Mesenchymal stem cell (in vitro differentiated cells and primary cell): Measurements from ENCODE around the gene GJD3.

Source experiments
- DNase-seq: peaks from one replicate; pipeline ENCODE4 v3.0.0-alpha.2; 2013
- H2AFZ ChIP-seq: one replicate; pipeline ENCODE4 v1.6.1; 2013; ENCODE audit warnings: low read depth, mild to moderate bottlenecking, control low read depth, inconsistent platforms, low read length, moderate library complexity
- H2AK5ac ChIP-seq: 2 replicates; pipeline ENCODE4 v1.6.1; 2013; ENCODE audit warnings: low read length, moderate library complexity, mild to moderate bottlenecking, inconsistent platforms; ENCODE audit not compliant: severe bottlenecking
- H2BK120ac ChIP-seq: one replicate; pipeline ENCODE4 v1.6.1; 2013; ENCODE audit warnings: low read depth, mild to moderate bottlenecking, inconsistent platforms, low read length, moderate library complexity
- H2BK12ac ChIP-seq, 2 experiments: one replicate each; pipeline ENCODE4 v1.6.1; 2013; ENCODE audit warnings: inconsistent platforms in 2 of 2, low read length in 2 of 2, mild to moderate bottlenecking in 2 of 2, moderate library complexity in 2 of 2, control low read depth in 1 of 2
- H2BK15ac ChIP-seq: one replicate; pipeline ENCODE4 v1.6.1; 2013; ENCODE audit warnings: mild to moderate bottlenecking, low read depth, inconsistent platforms; ENCODE audit not compliant: poor library complexity, severe bottlenecking
- H2BK5ac ChIP-seq: 2 replicates; pipeline ENCODE4 v1.6.1; 2013; ENCODE audit warnings: low read depth, mild to moderate bottlenecking, low read length, control low read depth, inconsistent platforms; ENCODE audit not compliant: poor library complexity, severe bottlenecking
- H3K14ac ChIP-seq, 2 experiments: one replicate each; pipeline ENCODE4 v1.6.1; 2013; ENCODE audit warnings: inconsistent platforms in 2 of 2, low read length in 2 of 2, control low read depth in 1 of 2, mild to moderate bottlenecking in 1 of 2, moderate library complexity in 1 of 2
- H3K18ac ChIP-seq, 2 experiments: one replicate each; pipeline ENCODE4 v1.6.1; 2013; ENCODE audit warnings: inconsistent platforms in 2 of 2, low read length in 2 of 2, control low read depth in 1 of 2, low read depth in 1 of 2, mild to moderate bottlenecking in 1 of 2
- H3K23ac ChIP-seq, 2 experiments: one replicate each; pipeline ENCODE4 v1.6.1; 2013; ENCODE audit warnings: inconsistent platforms in 2 of 2, low read length in 2 of 2, mild to moderate bottlenecking in 2 of 2, moderate library complexity in 2 of 2, control low read depth in 1 of 2
- H3K27ac ChIP-seq: 2 replicates; pipeline ENCODE4 v1.5.1; 2013; ENCODE audit warnings: mild to moderate bottlenecking, moderate library complexity, low read length, control low read depth, inconsistent platforms; ENCODE audit not compliant: poor library complexity, severe bottlenecking
- H3K27me3 ChIP-seq, 2 experiments: 2 replicates each; pipeline versions ENCODE4 v1.6.1 to v1.7.0; 2013; ENCODE audit warnings: low read length in 2 of 2, mild to moderate bottlenecking in 2 of 2, moderate library complexity in 2 of 2, control low read depth in 1 of 2, inconsistent platforms in 1 of 2; ENCODE audit not compliant: control insufficient read depth in 1 of 2, insufficient read depth in 1 of 2
- H3K36me3 ChIP-seq, 2 experiments: 2 replicates each; pipeline versions ENCODE4 v1.6.1 to v1.7.0; 2013; ENCODE audit warnings: low read length in 2 of 2, control low read depth in 1 of 2, inconsistent platforms in 1 of 2, low read depth in 1 of 2, mild to moderate bottlenecking in 1 of 2; ENCODE audit not compliant: insufficient read depth in 2 of 2, control insufficient read depth in 1 of 2
- H3K4ac ChIP-seq, 2 experiments: one replicate each; pipeline ENCODE4 v1.6.1; 2013; ENCODE audit warnings: inconsistent platforms in 2 of 2, low read length in 2 of 2, mild to moderate bottlenecking in 2 of 2, moderate library complexity in 2 of 2, control low read depth in 1 of 2, low read depth in 1 of 2
- H3K4me1 ChIP-seq: 2 replicates; pipeline ENCODE4 v1.6.1; 2013; ENCODE audit warnings: low read depth, low read length, control low read depth; ENCODE audit not compliant: control insufficient read depth, insufficient read depth
- H3K4me2 ChIP-seq: 2 replicates; pipeline ENCODE4 v1.6.1; 2013; ENCODE audit warnings: low read length, mild to moderate bottlenecking, inconsistent platforms; ENCODE audit not compliant: poor library complexity, severe bottlenecking
- H3K4me3 ChIP-seq, 2 experiments: 2 replicates each; pipeline versions ENCODE4 v1.5.1 to v1.7.0; 2013; ENCODE audit warnings: low read length in 2 of 2, mild to moderate bottlenecking in 2 of 2, control low read depth in 1 of 2, low read depth in 1 of 2; ENCODE audit not compliant: insufficient read depth in 1 of 2
- H3K79me1 ChIP-seq: replicated peaks from 2 replicates; pipeline ENCODE4 v1.6.1; 2013; ENCODE audit warnings: mild to moderate bottlenecking, control low read depth, low read length, inconsistent platforms; ENCODE audit not compliant: poor library complexity, severe bottlenecking
- H3K9ac ChIP-seq: 2 replicates; pipeline ENCODE4 v1.7.0; 2013; ENCODE audit warnings: mild to moderate bottlenecking, low read length, moderate library complexity
- H3K9me3 ChIP-seq: 2 replicates; pipeline ENCODE4 v1.7.0; 2013; ENCODE audit warnings: mild to moderate bottlenecking, low read length; ENCODE audit not compliant: control insufficient read depth
- H4K8ac ChIP-seq: one replicate; pipeline ENCODE4 v1.6.1; 2013; ENCODE audit warnings: inconsistent platforms, mild to moderate bottlenecking, low read length, moderate library complexity
- H4K91ac ChIP-seq: one replicate; pipeline ENCODE4 v1.6.1; 2013; ENCODE audit warnings: mild to moderate bottlenecking, low read length, inconsistent platforms
- WGBS: methylation state at CpG from one replicate; pipeline ENCODE4 v1.1.7; 2013; ENCODE audit warnings: mixed read lengths; 5-methylcytosine and 5-hydroxymethylcytosine counted together

Gene GJD3

GRCh38 chr17:40326832-40327199, 37.7 kb downstream of the GJD3 start:
- whole genome bisulfite sequencing, result 39% methylated on average over 1 of the region's 1 CpG
- H3K4me2 ChIP-seq, result no peak overlapping the region
- peaks cover 66% of the 10 kb centered on the region for H3K4me1 ChIP-seq
- no peak overlapping the region for H2BK120ac ChIP-seq
- no peaks in the 10 kb centered on the region for H3K27me3 ChIP-seq
- no peak overlapping the region for H4K8ac ChIP-seq
- peaks cover 8 to 18% of the 10 kb centered on the region in 2 experiments for H3K36me3 ChIP-seq
- no peak overlapping the region for H3K4ac ChIP-seq
- no peak overlapping the region for H2BK5ac ChIP-seq
- peak overlapping the region in 1 of 2 experiments; percentile 65 for H3K4me3 ChIP-seq
- no peak overlapping the region for H4K91ac ChIP-seq
- peaks cover 23% of the 10 kb centered on the region for H3K79me1 ChIP-seq
- DNase-seq, result no peak
- no peak overlapping the region for H2AFZ ChIP-seq
- H2BK15ac ChIP-seq, result no peak overlapping the region
- H2BK12ac ChIP-seq, result no peak overlapping the region
- H3K14ac ChIP-seq, result no peak overlapping the region
- H2AK5ac ChIP-seq, result no peak overlapping the region
- no peak overlapping the region for H3K18ac ChIP-seq
- H3K9me3 ChIP-seq, result no peaks in the 10 kb centered on the region
- peak overlapping the region; percentile 53 for H3K9ac ChIP-seq
- no peak overlapping the region for H3K27ac ChIP-seq
- no peak overlapping the region for H3K23ac ChIP-seq

- Histone ChIP-seq H3K27me3 (no peaks in the 10 kb centered on the region), H3K4ac (no peak overlapping the region), H3K9ac (peak overlapping the region; percentile 53), H3K4me3 (peak overlapping the region in 1 of 2 experiments; percentile 65), H3K4me1 (peaks cover 67% of the 10 kb centered on the region), H3K18ac (peak overlapping the region in 1 of 2 experiments; percentile 26), H2AFZ (no peak overlapping the region), H2BK5ac (no peak overlapping the region), H3K27ac (no peak overlapping the region), H3K36me3 (peaks cover 2 to 13% of the 10 kb centered on the region in 2 experiments), H3K14ac (no peak overlapping the region), H2BK120ac (peak overlapping the region; percentile 15), H3K79me1 (peaks cover 27% of the 10 kb centered on the region), H3K23ac (no peak overlapping the region), H4K91ac (peak overlapping the region; percentile 16), H3K9me3 (no peaks in the 10 kb centered on the region), H3K4me2 (no peak overlapping the region), H2BK12ac (no peak overlapping the region), H2AK5ac (peak overlapping the region; percentile 19), H2BK15ac (peak overlapping the region; percentile 60), H4K8ac (no peak overlapping the region)
- DNase-seq, result no peak
- WGBS, result 69% methylated on average over 15 of the region's 17 CpGs
These were observed 38.3 kb downstream of the GJD3 start for GRCh38 chr17:40326014-40326831.

- Histone ChIP-seq H3K27me3 (no peaks in the 10 kb centered on the region), H2BK15ac (no peak overlapping the region), H4K91ac (no peak overlapping the region), H2BK120ac (no peak overlapping the region), H3K18ac (no peak overlapping the region), H3K4me3 (peak overlapping the region in 1 of 2 experiments; percentile 65), H2AFZ (no peak overlapping the region), H3K9ac (peak overlapping the region; percentile 53), H2BK12ac (no peak overlapping the region), H3K4me1 (peaks cover 67% of the 10 kb centered on the region), H3K4ac (no peak overlapping the region), H2AK5ac (no peak overlapping the region), H3K79me1 (peaks cover 24% of the 10 kb centered on the region), H4K8ac (peak overlapping the region; percentile 40), H3K36me3 (peaks cover 0 to 6% of the 10 kb centered on the region in 2 experiments), H3K27ac (no peak overlapping the region), H3K14ac (no peak overlapping the region), H2BK5ac (no peak overlapping the region), H3K9me3 (no peaks in the 10 kb centered on the region), H3K4me2 (no peak overlapping the region), H3K23ac (no peak overlapping the region)
- WGBS, result 84% methylated on average over 6 of the region's 13 CpGs
- DNase-seq, result no peak
These were observed 39.2 kb downstream of the GJD3 start for GRCh38 chr17:40325156-40326013.
